ENCODE measurements around the gene PPP1R2C.

The PPP1R2C gene

DNA sequence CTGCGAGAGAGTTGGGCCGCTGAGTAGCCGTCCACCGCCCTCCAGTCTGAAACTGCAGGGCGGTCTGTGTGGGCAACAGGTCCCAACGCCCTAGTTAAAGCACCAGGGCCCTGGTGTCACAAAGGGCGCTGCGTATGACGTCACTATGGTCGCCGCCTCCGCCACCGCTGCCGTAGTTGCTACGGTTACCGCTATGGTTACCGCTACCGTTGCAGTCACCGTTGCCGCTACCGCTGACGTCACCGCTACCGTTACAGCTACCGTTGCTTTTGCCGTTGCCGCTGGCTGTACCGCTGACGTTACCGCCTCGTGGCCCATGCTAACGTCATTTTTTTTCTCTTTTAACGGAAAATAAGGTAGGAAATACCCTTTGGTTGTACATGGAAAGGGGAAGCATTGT is at the start of gene PPP1R2C:
Gene PPP1R2C (minus strand): TSS at position 68 of the 400 bp plus-strand sequence. CDS start 84 bp downstream, outside the sequence.
- no peak for DNase-seq

DNA sequence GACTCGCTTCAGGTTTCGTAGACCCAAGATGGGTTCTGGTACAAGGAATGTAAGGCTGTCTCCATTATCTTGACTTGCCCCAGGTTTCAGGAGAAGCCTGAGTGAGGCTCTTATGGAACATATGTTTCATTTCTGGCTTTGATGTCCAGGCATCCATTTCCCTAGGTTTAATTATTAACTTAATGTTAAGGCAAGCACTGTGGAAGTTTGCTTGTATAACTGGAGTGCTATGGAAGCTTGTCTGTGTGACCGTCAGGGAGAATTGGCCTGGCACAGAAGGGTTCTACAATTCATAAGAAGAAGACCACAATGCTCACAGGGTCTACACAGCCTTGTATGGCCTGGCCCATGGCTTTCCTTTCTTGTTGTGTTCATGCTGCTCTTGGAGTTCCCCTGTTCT is 47.2 kb upstream of the PPP1R2C start:
- DNase-seq: no peak

DNA sequence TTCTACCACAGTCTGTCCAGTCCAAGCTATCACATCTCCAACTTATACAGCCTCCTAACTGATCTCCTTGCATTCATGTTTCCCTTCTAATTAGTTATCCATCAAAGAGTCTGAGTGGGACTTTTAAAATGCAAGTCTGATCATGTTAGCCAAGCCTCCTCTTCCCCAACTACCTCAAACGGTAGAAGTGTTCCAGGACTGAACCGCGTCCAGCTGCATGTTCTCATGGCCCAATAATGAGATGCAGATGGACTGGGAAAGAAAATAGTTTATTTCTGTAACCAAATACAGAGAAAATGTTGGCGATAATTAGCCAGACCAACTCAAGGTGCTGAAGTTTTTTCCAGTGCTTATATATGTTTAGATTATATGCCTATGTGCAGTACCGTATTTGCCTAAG is 46.6 kb upstream of the PPP1R2C start:
- no peak for DNase-seq

DNA sequence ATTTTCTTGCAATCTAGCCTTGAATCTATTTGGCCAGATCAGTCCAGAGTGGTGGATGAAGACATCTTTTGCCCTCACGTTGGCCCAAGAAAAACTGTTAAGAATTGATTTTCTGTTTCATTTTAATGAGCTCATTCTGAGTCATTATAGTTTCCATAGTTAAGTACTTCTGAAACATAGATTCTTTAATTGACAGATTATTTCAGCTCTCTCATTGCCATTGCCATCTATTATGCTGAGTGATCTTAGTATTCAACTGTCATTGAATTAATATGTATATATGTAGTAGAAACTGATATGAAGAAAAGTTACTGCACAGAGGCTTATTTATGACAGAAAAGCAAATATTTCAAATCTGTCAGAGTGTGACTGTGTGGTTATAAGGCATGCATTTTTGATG is 45.5 kb upstream of the PPP1R2C start:
- no peak for DNase-seq

DNA sequence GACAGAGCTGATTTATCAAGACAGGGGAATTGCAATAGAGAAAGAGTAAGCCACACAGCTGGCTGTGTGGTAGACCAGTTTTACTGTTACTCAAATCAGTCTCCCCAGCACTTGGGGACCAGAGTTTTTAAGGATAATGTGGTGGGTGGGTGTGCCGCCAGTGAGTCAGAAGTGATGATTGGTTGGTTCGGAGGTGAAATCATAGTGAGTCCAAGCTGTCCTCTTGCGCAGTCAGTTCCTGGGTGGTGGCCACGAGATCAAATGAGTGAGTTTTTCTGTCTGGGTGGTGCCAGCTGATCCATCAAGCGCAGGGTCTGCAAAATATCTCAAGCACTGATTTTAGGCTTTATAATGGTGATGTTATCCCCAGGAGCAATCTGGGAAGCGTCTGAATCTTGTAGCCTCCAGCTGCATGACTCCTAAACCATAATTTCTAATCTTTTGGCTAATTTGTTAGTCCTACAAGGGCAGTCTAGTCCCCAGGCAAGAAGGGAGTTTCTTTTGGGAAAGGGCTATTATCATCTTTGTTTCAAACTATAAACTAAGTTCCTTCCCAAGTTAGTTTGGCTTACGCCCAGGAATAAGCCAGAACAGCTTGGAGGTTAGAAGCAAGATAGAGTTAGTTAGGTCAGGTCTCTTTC is 44.0 kb upstream of the PPP1R2C start:
- no peak for DNase-seq

DNA sequence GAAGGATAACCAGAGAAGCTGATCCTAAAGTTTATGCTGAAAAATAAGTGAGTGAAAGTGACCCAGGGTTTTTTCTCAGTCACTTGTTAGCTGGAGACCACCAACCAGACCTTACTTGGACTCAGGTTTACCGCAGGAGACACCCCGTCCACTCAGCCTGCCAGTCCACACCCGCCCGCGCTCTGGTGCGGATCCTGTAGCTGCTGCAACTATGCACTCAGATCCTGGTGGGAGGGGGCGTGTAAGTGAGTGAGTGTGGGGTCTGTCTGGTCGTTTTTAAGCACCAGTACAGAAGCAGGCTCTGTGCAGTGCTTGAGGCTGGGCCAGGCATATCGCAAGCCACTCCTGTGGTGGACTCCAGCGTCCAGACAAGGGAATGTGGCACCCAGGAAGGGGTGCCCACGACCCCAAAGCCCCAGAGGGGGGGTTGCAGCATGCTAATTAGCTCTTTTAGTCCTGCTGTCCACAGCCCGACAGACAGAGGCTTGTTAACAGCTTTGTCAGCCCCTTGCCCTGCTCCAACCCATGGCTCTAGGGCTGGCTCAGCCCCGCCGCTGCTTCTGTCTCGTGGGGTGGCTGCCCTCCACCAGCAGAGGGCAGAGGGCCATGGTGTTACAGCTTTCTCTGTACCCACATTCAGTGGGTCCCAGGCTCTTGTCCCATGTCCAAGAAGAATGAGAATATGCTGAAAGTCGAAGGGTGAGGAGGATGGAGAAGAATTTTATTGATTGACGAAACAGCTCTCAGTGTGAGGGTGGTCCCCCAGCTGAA is 40.4 kb upstream of the PPP1R2C start:
- no peak for DNase-seq

DNA sequence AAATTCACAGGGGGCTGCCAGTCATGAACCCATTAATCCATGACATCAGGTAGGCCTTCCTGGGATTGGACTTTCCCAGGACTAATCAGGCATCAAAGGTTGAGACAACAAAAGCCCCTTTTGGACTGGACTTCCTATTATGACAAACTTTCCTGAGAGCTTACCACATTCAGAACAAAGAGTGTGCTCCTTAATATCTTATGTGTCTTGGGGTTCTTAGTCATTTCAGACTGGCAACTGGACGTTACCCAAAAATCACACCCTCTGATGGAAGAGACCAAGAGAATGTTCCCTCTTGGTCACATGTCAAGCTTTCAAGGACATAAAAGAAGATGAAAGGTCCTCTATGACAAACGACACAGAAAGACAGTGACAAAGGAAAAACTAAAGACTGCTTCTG is 31.6 kb upstream of the PPP1R2C start:
- no peak for DNase-seq

DNA sequence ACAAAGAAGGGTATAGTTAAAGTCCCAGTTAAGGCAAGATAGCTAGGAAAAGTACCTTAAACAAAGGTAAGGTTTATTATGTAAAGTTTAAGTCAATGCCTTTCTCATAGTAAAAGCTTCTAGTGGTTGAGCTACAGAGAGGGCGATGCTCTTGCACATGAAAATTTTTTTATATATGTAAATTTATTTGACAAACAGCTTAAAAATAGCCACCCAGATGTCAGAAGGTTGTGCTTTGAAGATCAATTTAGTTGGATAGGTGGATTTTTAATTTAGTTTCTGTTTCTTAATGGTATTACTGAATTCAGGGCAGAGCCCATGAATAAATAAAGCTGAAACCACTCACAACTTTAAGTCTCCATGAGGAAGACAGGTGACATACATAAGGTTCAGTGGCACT is 29.4 kb upstream of the PPP1R2C start:
- no peak for DNase-seq

DNA sequence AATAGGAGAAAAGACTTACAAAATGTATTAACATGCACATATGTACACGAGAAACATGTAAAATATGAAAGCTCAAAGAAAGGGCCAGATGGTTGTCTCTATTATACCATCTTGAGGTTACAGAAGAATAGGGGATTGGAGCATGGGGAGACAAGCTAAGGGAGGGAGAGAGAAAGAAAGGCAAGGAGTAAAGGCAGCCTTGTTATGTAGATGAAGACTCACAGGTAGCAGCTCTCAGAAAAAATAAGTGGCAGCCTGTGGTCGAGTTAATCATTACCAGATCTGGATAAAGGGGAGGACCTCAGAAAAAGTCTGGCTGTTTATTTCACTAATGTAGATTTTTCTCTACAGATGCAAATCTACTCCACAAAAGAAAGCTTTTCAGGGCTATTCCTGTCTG is 26.6 kb upstream of the PPP1R2C start:
- DNase-seq: no peak

DNA sequence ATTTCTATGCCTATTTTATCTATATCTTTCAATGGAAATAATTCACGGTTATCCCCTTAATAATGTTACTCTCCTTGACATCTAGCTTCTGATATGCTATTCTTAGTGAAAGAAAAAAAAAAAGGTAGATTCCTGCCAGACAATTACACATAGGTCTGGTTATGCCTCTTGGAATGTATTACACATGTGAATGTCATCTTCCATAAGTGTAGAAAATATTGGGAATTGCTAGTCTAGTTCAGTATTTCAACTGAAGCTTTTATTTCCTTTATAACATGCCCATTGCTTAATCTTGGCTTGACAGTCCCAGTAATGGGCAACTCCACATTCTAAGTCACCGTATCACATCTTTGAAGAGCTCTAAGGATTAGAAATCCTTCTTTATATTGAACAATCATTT is 25.4 kb upstream of the PPP1R2C start:
- DNase-seq: no peak

DNA sequence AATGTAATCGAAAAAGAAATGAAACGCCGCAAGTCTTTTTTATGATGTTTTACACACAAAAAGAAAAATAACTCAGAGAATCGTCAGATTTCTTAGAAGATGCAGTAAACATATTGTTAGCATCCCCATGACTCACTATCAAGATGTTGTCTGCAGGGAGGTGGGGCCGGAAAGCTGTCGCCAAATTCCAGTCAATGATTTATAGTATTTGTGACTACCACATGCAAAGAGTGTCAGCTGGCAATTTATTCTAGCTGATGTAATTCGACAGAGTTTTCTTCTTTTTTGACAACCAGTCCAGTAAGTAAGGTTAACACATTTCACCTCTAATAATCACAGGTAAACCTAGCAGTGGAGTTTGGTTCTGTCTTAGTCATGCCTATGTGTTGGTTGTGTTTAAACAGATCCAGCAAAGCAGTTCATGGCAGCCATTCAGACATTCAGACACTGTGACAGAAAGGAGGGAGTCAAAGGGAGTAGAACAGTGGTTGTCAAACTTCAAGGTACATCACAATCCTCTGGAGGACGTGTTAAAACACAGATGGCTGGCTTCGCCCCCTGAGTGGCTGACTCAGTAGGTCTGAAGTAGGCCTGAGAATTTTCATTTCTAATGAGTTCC is 19.8 kb upstream of the PPP1R2C start:
- DNase-seq: no peak

DNA sequence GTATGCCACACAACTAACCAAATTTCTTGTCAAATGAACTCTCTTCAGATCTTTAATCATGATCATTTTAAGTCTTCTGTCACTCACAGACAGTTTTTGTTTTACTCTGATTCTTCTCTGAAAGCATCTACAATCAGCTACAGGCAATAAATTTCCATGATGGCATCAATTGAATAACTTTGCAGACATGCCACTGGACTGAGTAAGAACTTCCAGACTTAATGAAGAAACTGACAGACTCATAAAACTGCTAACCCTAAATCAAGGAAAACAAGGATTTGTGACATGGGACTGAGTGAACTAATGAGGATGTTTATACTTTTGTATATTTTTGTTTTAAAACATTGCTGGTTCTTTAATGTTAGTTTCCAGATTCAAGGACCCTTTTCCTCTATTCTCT is 5.5 kb upstream of the PPP1R2C start:
- DNase-seq: no peak

DNA sequence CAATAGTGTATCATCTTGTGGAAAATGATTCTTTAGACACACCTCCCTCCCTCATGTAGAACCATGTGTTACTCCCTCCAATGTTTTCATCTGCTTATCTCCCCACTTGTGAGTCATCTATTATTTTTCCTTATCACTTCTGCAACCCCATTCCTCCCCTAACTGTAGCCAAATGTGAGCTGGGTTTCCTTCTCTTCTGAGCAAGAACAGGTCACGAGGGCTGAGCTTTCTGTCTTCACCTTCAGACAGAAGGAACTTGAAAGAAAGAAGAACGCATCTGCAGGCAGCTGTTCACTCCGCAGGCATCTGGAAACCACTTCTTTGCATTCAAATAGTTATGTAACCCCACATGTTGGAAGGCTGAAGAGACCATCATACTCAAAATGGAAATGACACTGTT is 1.8 kb downstream of the PPP1R2C start:
- no peak for DNase-seq

DNA sequence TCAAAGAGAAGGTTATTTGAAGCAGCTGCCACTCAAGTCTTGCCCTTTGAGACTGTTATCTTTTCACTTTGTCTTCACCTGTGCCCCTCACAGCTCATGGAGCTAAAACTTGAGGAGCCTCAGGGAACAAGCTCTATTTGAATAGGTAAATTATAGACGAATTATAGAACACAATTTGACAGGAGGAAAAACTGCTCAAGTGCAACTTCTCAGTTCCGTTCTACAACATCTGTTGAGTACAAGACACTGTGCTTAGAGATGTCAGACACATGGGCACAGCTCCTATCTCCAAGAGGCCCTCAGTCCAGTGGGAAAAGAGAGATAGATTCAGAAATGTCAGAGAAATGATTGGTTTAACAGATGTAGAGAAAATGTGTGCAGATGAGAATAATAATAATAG is 5.1 kb downstream of the PPP1R2C start:
- no peak for DNase-seq

DNA sequence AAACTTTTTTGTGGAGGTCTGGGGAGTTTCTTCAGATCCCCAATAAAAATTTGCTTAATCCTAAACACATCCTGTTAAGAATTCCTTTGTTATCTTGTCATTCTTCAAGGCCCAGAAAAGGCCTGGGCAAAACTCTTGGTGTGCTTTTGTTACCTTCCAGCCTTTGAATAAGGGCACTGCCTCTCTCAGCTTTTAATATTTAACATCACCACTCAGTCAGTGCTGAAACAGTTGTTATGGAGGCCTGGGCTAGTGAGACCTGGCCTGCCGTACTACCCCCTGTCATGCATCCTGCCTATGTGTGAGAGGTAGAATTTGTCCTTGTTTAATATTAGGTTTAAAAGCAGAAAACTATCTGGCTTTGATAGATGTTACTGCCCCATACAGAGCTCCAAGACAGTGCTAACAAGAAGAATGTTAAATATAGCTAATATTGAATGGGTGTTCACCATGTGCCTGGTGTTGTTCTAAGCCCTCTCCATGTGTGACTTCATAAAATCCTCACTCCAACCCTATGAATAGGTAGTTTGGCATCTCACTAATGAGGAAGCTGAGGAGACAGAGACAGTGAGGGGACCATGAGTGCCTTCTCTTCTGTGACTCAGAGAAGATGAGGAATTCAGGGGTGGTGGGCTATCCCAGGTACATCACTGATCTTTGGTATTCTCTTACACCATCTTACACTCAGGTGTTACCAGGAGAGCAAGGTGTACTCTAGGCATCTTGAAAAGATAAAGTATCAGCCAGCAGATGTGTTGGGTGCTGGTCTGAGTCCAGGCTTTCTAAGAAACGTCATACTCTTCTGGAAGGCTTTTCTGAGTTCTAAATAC is 6.2 kb downstream of the PPP1R2C start:
- no peak for DNase-seq

DNA sequence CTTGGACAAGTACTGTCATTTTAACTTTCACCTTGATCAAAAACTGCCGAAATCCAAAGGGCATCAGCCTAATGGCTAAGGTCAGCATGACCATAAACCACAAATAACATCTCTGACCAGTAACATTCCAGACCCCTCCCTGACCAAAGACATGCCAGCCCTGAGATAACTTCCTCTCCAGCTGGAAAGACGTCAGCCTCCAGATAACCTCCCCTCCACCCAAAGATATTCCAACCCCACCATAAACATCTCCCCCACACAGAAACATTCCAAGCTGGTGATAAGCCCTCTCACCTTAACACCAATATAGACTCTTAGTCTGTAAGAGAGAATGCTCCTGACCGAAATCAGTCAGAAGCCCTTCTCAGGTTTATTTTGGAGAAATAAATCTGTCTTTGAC is 7.4 kb downstream of the PPP1R2C start:
- no peak for DNase-seq

DNA sequence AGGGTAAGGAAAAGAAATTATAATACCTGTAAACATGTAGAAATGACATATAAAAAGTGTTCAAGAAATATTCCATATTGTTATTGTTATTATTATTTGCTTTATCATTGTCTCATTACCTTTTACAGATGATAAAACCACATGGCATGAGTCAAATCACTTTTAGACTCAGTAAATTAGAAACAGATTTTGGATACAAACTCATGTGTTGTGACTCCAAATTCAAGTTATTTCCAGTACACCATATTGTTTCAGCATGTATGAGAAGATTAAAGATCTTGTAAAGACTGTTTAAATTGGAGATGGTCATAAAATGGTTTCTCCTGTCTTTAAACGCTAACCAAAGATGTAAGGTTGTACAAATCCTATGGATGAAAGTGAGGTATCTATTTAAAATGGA is 18.1 kb downstream of the PPP1R2C start:
- no peak for DNase-seq

DNA sequence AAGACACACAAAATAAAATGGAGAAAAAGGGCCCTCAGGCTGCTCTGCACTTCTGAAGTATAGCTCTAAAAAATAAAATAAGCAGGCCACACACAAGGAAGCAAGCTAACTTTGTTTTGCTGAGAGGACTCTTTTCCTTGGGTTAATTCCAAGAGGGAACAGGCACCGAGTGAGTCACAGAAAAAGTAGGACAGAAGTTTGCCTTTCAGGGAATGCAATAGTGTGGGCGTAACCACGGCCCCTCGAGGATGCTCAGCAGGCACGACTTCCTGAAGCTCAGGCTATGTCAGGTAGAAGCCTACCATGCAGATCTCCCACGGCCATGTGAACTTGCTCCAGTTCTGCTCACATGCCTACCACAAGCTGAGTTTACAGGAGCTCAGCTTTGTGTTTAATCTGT is 22.1 kb downstream of the PPP1R2C start:
- DNase-seq: no peak

DNA sequence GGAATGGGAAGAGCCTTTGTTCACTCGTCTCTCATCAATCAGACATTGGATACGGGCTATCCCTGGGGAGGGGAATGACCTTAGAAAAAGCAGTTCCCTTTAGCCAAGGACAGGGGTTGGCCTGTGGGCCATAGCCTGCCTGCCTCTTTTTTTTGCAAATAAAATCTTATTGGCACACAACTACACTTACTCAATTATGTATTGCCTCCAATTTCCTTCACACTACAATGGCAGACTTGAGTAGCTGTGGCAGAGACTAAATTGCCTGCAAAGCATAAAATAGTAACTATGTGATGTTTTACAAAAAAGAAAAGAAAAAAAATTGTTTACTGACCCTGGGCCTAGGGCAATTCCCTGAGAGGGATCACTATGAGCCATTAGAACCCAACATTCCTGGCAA is 23.4 kb downstream of the PPP1R2C start:
- DNase-seq: no peak

DNA sequence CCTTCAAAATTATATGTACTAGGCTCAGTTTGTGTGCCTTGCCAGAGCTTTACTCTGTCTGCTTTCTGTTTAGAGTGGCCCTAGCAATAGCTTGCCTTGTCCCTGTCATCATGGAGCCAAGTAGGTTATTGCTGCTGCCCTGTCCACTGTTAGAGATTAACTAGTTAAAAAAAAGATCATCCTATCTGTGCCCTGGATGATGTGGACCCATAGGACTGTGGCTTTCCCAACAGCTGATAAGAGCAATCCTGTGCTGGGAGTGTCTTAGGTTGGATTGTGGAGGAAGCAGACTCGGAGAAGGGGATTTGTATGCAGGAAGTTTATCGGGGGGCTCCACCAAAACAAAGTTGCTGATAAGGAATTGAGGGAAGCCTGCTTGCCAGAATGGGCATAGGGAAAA is 23.8 kb downstream of the PPP1R2C start:
- DNase-seq: no peak

DNA sequence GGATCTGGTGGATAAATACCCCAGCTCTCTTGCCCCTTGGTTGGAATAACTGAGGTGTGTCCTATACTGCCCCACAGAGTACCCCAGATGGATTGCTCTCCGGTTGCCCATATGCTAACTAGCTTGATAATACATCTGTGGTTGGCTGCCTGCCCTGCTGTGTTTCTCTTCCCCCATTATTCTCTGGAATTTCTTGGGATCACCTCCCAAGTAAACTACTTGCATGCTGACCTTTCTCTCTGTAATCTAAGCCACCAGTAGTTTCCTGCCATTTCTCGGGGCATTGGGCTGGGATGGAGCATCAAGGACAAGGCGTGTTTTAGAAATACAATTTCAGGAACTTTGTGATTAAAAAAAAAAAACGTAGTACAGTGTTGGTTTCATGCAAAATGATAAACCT is 25.2 kb downstream of the PPP1R2C start:
- no peak for DNase-seq

DNA sequence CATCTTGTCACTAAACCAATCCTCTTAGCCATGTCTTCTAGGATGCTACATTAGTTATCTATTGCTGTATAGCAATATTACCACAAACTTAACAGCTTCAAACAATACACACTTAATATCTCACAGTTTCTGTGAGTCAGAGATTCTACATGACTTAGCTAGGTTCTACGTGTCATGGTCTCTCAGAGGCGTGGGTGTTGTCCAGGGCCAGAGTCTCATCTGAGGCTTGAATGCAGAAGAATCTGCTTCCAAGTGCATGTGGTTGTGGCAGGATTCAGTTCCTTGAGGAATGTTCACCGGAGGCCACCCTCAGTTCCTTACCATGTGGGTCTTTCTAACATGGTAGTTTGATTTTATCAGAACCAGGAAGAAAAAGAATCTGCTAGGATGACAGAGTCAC is 26.4 kb downstream of the PPP1R2C start:
- DNase-seq: no peak

DNA sequence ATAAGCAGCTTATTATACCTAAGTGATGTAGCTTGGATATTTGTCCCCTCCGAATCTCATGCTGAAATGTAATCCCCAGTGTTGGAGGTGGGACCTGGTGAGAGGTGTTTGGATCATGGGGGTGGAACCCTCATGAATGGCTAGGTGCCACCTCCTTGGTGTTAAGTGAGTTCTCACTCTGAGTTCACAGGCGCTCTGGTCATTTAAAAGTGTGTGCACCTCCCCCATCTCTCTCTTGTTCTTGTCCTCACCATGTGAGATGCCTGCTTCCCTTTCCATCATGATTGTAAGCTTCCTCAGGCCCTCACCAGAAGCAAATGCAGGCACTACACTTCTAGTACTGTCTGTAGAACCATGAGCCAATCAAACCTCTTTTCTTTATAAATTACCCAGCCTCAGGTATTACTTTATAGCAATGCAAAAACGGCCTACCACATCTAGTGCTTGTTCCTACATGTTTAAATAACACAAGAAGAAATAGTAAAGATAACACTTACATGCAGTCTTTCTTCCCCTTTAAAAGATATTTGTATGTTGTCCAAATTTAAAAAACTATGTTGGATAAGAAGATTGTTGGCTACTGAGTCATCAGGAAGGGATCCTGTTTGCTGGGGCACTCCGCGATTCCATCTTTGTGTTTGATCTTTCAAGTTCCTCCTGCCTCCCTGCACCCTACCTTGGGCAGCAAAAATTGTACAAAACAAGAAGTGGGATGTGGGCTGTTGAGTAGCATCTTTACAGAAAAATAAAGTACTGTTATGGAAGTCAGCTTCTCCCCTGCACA is 29.7 kb downstream of the PPP1R2C start:
- no peak for DNase-seq

All from AML-193 (cell line).